ENCODE data around the gene HOXA7.
A peak's percentile ranks its signal among the peaks of the same experiment; 100 is the strongest.

The HOXA7 gene

DNA sequence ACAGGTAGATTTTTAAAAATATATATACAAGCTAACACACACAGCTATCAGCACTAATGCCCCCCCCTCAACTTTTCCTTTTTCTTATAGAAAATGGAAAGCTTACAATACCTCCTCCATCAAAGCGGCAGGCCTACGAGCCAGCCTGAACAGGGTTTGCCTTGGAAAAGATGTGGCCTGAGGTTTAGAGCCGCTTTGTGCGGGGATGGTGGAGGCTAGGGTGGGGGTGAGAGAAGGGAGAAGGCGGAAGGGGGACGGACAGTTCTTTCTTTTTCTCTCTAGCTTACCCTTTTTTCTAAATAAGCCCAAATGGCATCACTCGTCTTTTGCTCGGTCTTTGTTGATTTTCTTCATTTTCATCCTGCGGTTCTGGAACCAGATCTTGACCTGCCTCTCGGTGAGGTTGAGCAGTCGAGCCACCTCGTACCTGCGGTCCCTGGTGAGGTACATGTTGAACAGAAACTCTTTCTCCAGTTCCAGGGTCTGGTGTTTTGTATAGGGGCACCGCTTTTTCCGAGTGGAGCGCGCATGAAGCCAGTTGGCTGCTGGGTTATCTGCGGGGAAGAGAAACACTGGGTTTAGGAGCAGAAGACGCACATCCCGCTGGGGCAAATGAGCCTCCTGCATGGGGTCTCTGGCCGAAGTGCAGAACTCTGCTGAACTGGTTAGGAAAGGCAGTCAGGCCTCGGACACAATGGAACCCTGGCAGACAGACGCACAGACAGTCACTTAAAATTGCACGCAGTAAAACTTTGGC lies 7.0 kb upstream of the HOXA7 start:
- Histone ChIP-seq H3K4me1 (ENCODE audit: insufficient read depth, low read length) (no peaks in the 10 kb centered on the region), H3K9ac (ENCODE audit: low read depth, low read length) (no peak overlapping the region), H3K36me3 (ENCODE audit: insufficient read depth, low read depth, low read length) (no peaks in the 10 kb centered on the region), H3K27me3 (ENCODE audit: insufficient read depth, low read length) (peaks cover 100% of the 10 kb centered on the region), H3K27ac (ENCODE audit: low read length) (no peak overlapping the region), H3K4me3 (ENCODE audit: low read length) (no peak overlapping the region), H3K9me3 (ENCODE audit: insufficient read depth, low read depth, low read length) (peaks cover 28% of the 10 kb centered on the region; the same call in 1 of the 2 replicates)

DNA sequence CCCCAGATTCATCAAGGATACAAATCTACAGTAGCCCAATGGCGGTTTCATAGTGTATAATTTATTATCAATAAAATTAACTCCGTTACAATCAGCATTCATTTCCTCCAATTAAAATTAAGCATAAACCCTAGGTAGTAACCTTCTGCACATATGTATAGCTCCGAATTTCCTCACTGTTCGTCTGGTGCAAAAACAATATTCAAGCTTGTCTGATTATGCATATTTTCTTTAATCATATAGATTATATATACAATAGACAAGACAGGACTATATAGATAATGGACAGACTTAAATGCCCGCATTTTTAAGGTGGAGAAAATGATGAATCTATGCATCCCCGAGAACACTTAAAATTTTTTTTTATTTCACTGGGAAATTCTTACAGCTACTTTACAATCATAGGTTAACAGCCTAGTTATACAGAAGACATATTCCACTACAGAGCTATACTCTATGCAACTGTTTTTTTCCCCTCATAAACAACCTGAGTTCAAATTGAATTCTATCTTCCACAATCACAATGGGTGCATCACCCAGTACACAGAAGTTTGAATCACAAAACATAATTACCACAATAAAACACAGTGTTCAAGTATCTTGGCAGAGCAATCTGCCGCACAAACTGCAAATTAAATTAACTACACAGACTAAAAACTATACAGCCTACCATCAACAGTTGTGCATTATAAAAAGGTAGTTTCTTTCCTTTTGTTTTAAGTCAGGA lies 6.2 kb upstream of the HOXA7 start:
- no peak overlapping the region for H3K27ac ChIP-seq (ENCODE audit: low read length)
- H3K9me3 ChIP-seq (ENCODE audit: insufficient read depth, low read depth, low read length): peaks cover 26% of the 10 kb centered on the region; the same call in 1 of the 2 replicates
- H3K27me3 ChIP-seq (ENCODE audit: insufficient read depth, low read length): peaks cover 100% of the 10 kb centered on the region
- H3K4me1 ChIP-seq (ENCODE audit: insufficient read depth, low read length): no peaks in the 10 kb centered on the region
- H3K9ac ChIP-seq (ENCODE audit: low read depth, low read length): no peak overlapping the region
- no peak overlapping the region for H3K4me3 ChIP-seq (ENCODE audit: low read length)
- H3K36me3 ChIP-seq (ENCODE audit: insufficient read depth, low read depth, low read length): no peaks in the 10 kb centered on the region

DNA sequence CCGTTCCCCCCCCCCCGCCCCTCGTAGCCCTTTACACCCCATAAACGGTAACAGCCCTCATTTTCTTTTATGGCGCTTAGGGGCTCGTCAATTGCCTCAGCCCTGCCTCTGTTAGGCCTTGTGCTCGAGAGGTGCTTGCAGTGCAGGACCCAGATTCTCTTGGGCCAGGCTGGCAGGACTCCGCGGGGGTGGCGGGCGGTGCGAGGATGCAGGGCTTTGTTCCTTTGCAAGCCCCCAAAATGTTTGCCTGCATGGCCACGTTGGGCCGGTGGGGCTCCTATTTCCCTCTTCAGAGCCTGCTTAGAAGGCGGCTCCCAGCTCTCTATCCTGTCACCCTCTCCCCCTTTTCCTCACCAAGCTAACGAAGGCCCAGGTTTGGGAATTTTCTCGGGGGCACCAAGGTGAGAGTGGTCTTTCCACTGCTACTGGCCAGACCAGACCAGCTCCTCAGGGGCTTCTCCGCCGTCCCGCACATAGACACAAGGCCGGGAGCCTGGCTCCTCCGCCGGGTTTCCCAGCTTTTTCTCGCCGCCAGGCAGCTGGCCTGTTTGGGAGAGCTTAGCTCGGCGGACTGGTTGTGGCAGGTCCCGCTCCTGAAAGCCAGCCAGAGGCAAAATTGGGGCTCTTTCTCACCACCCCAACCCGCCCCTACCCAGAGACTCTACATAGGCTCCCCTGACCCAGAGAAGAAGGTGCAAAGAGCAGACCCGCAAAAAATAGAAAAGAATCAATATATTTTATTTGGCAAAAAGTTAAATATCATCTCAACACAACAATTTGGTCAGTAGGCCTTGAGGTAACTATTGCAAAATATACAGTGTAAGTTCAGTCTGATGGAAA lies 5.5 kb upstream of the HOXA7 start:
- Histone ChIP-seq H3K36me3 (ENCODE audit: insufficient read depth, low read depth, low read length) (no peaks in the 10 kb centered on the region), H3K4me1 (ENCODE audit: insufficient read depth, low read length) (no peaks in the 10 kb centered on the region), H3K4me3 (ENCODE audit: low read length) (no peak overlapping the region), H3K27ac (ENCODE audit: low read length) (no peak overlapping the region), H3K9me3 (ENCODE audit: insufficient read depth, low read depth, low read length) (peaks cover 32% of the 10 kb centered on the region; the same call in 1 of the 2 replicates), H3K9ac (ENCODE audit: low read depth, low read length) (no peak overlapping the region), H3K27me3 (ENCODE audit: insufficient read depth, low read length) (peaks cover 100% of the 10 kb centered on the region)

DNA sequence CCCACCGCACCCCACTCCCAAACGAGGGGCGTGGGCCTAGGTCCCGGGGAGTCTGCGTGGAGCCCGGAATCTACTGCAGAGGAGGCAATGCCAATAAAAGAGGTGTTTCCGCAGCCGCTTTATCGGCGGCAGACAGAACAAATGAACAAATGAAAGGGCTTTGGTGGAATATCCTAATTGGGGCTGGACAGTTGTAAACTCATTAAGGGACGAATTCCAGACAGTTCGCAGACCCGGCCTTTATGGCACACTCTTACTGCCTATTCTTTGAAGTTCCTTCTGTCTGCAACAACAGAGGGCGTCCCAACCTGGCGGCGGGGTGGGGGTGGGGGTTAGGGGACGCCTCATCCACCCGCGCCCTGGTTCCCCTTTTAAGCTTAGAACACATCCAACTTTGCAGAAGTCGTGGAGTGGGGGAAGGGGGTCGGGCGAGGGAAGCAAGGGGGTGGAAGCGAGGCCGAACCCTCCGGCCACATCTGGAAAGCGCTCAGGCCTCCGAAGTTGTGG lies 4.8 kb upstream of the HOXA7 start:
- Histone ChIP-seq H3K27ac (ENCODE audit: low read length) (no peak overlapping the region), H3K36me3 (ENCODE audit: insufficient read depth, low read depth, low read length) (no peaks in the 10 kb centered on the region), H3K4me1 (ENCODE audit: insufficient read depth, low read length) (no peaks in the 10 kb centered on the region), H3K9ac (ENCODE audit: low read depth, low read length) (no peak overlapping the region), H3K4me3 (ENCODE audit: low read length) (no peak overlapping the region), H3K27me3 (ENCODE audit: insufficient read depth, low read length) (peaks cover 100% of the 10 kb centered on the region), H3K9me3 (ENCODE audit: insufficient read depth, low read depth, low read length) (peaks cover 25% of the 10 kb centered on the region; the same call in 1 of the 2 replicates)

DNA sequence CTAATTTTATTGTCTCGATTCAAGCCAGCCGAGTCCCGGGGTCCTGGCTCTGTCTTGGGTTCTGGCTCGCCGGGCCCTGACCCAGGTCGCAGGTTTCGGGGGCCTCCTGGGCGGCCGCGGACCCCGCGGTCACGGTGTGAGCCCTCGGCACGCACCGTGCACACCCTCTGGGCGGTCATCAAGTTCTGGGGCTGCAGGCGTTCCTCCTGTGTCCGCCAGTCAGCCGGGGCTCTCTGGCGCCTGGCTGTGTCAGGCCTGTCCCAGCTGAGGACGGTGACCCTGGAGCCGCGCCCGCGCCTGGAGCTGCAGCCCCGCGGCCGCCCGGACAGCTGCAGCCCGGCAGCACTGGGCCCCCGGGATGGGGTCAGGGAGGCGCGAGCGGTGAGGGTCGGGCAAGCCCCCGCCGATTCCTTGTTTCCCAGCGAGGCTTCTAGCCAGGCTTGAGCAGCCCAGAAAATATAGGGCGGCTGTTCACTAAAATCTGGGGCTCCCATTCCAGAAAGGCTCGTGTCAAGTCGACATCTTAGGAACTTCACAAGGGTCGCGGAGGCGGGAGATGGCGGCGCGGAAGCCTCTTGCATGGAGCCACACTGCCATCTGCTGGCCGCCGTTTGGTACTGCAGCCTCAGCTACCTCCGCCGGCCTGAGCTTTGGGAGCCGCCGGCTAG lies 4.2 kb upstream of the HOXA7 start:
- Histone ChIP-seq H3K4me1 (ENCODE audit: insufficient read depth, low read length) (no peaks in the 10 kb centered on the region), H3K27ac (ENCODE audit: low read length) (no peak overlapping the region), H3K9me3 (ENCODE audit: insufficient read depth, low read depth, low read length) (peaks cover 22% of the 10 kb centered on the region; the same call in 1 of the 2 replicates), H3K9ac (ENCODE audit: low read depth, low read length) (no peak overlapping the region), H3K4me3 (ENCODE audit: low read length) (peak overlapping the region; percentile 47; the same call in 1 of the 2 replicates), H3K36me3 (ENCODE audit: insufficient read depth, low read depth, low read length) (no peaks in the 10 kb centered on the region), H3K27me3 (ENCODE audit: insufficient read depth, low read length) (peaks cover 100% of the 10 kb centered on the region)

DNA sequence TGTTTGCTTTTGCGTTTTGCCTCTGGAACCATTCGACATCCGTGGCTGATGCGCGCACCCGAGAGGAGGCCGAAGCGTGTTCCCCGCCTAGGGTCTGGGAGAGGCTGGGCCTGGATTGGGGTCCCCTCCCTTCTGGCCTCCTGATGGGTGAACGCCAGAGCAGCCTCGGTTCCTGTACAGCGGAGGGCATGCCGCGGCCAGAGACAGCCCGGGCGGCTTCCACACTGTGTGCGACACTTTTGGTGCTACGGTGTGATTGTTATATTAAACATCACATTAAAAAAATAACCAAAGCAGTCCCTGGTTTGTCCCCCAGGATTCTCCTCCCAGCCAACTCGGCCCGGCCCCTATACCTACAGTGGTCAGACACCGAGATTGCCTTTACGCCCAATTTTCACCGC lies 3.7 kb upstream of the HOXA7 start:
- H3K27me3 ChIP-seq (ENCODE audit: insufficient read depth, low read length): peaks cover 100% of the 10 kb centered on the region
- H3K27ac ChIP-seq (ENCODE audit: low read length): no peak overlapping the region
- peak overlapping the region; percentile 47; the same call in 1 of the 2 replicates for H3K4me3 ChIP-seq (ENCODE audit: low read length)
- H3K36me3 ChIP-seq (ENCODE audit: insufficient read depth, low read depth, low read length): no peaks in the 10 kb centered on the region
- peaks cover 21% of the 10 kb centered on the region; the same call in 1 of the 2 replicates for H3K9me3 ChIP-seq (ENCODE audit: insufficient read depth, low read depth, low read length)
- H3K9ac ChIP-seq (ENCODE audit: low read depth, low read length): no peak overlapping the region
- H3K4me1 ChIP-seq (ENCODE audit: insufficient read depth, low read length): no peaks in the 10 kb centered on the region

DNA sequence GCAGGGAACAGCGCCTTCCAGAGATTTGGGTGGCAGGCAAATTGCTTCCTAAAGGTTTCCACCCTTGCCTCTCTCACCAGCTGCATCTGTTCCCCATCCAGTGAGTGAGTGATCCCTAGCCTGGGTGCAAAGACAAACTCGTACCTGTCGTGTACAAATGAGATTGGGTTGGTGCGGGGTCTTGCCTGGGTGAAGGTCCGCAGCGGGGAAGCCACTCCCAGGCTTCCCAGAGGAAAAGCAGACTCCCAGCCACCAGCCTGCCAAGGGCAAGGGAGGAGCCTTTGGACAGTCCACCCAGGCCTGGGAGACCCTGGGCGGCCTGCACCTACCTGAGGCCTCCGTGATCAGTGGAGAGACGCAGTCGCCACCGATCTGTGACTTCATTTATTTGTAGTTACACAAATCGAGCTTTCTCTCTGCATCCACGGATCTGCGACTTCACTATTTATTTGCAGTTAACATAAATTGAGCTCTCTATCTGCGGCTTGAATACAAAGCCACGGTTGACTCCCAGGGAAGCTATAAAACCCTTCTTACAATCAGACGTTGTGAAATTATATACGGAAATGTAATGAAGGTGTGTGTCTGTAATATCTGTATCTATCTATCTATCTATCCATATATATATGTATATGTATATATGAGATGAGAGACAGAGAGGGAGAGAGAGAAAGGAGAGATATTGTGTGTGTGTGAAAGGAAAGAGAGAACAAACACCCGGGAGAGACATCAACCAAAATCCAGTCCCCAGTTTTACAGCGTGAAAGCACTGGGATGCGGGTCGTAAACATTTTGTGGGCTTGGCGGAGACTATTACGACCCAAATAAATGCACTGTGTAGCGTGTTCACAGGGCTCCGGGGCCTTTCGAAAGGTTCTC lies 3.0 kb upstream of the HOXA7 start:
- no peak overlapping the region for H3K9ac ChIP-seq (ENCODE audit: low read depth, low read length)
- peaks cover 19% of the 10 kb centered on the region; the same call in 1 of the 2 replicates for H3K9me3 ChIP-seq (ENCODE audit: insufficient read depth, low read depth, low read length)
- no peaks in the 10 kb centered on the region for H3K4me1 ChIP-seq (ENCODE audit: insufficient read depth, low read length)
- no peak overlapping the region for H3K27ac ChIP-seq (ENCODE audit: low read length)
- H3K4me3 ChIP-seq (ENCODE audit: low read length): no peak overlapping the region
- peaks cover 100% of the 10 kb centered on the region for H3K27me3 ChIP-seq (ENCODE audit: insufficient read depth, low read length)
- no peaks in the 10 kb centered on the region for H3K36me3 ChIP-seq (ENCODE audit: insufficient read depth, low read depth, low read length)

DNA sequence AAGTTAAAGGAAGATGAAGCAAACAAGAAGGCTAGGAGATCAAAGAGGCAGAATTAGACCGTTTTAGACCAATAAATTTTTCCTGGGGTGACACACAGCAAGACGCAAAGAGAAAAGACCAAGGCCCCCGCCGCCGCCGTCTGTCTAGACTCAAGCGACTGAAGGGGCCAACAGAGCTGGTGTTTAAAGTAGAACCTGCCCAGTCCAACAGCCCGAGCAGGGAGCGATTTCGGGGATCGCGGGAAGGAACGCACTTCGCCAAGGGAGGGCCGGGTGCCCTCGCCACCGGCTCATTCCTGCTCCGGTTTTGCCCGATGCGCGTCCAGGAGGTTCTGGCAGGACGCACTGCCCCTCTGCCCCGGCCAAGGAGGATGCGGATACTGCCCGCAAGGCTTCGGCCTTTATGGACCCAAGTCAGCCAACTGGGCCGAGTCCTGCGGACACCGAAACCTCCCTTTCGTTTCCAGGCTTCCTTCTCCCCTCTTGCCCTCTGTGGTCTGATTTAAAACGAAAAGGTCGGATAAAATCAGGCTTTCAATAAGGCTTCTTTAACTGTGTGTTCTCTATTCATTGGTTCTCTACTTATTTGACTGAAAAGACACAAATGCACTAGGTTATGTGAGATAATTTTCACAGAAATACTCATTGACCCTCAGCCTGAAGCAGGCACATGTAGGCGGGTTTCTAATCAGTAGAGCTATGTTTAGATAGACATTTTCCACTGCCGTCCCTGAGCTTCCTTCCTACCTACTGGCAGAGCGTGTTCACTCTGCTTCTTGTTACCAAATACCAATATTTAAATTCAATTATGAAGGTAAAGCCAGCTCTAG lies 2.2 kb upstream of the HOXA7 start:
- no peak overlapping the region for H3K9ac ChIP-seq (ENCODE audit: low read depth, low read length)

DNA sequence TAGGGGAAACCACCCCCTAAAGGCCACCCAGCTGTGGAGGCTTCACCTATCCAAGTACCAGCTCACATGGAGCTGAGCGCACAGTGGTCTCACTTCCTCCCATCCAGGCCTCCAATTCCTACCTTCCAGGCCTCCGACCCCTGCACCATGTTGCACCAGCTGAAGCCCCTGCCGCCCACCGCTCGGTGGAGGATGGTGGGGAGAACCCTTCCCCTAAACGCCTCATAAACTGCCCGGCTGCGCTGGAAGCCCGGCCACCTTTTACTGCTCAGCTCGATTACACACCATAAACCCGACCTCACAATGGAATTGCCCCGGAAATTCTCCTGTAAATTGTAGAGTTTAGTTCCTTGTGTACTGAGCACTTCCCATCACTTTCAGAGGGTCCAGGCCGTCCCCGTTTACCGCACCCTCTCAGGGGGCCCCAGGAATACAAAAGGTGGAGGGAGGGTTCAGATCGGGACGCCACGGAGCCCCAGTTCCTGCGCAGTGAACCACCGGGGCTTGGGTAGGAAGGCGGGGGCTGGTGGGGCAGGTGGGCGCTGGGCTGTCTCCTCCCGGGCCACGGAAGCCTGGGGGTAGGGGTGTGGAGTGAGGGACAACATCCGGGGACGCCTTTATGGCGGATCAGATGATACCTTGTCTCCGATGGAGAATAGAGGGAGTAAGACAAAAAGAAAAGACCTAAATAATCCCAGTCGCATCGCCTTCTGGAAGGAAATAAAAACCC lies 1.4 kb upstream of the HOXA7 start:
- Histone ChIP-seq H3K27ac (ENCODE audit: low read length) (no peak overlapping the region), H3K9ac (ENCODE audit: low read depth, low read length) (no peak overlapping the region), H3K27me3 (ENCODE audit: insufficient read depth, low read length) (peaks cover 100% of the 10 kb centered on the region), H3K4me3 (ENCODE audit: low read length) (no peak overlapping the region), H3K36me3 (ENCODE audit: insufficient read depth, low read depth, low read length) (no peaks in the 10 kb centered on the region), H3K9me3 (ENCODE audit: insufficient read depth, low read depth, low read length) (peaks cover 21% of the 10 kb centered on the region; the same call in 1 of the 2 replicates), H3K4me1 (ENCODE audit: insufficient read depth, low read length) (no peaks in the 10 kb centered on the region)

More for the DNA sequence above, 2.2 kb upstream of the HOXA7 start:
- Histone ChIP-seq H3K4me3 (ENCODE audit: low read length) (no peak overlapping the region), H3K27me3 (ENCODE audit: insufficient read depth, low read length) (peaks cover 100% of the 10 kb centered on the region), H3K27ac (ENCODE audit: low read length) (no peak overlapping the region), H3K4me1 (ENCODE audit: insufficient read depth, low read length) (no peaks in the 10 kb centered on the region), H3K9me3 (ENCODE audit: insufficient read depth, low read depth, low read length) (peaks cover 23% of the 10 kb centered on the region; the same call in 1 of the 2 replicates), H3K36me3 (ENCODE audit: insufficient read depth, low read depth, low read length) (no peaks in the 10 kb centered on the region)
